ENCODE data around the gene RNLS. TPM values are rescaled to one million over a fixed set of nuclear protein-coding genes. Genes with fewer than 3 reads are reported as not detected.

The RNLS gene
- total and polyA plus RNA-seq, 2 of the 4 experiments (the other 2 are of a cell fraction) = 4.5 to 7.0 TPM

DNA sequence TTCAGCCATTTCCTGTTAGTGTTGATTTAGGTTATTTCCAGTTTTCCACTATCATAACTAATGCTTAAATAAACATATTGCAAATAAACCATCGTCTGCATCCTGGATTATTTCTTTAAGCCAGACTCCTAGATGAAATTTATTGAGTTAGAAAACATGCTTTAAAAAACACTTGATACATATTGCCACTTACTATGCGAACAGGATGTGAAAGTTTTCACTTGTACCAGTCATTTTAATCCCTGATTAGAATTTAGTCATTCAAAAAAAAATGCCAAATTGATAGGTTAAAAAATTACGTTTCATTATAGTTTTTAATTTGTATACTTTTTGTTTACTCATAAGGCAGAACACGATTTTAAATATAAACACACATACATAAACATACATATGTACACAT lies 309.6 kb downstream of the RNLS start:
- Histone ChIP-seq H3K27me3 (ENCODE audit: control insufficient read depth, insufficient read depth, low read length) (no peaks in the 10 kb centered on the region), H3K36me3 (ENCODE audit: control insufficient read depth, insufficient read depth, low read length) (no peaks in the 10 kb centered on the region), H3K14ac (replicated peaks; ENCODE audit: low read depth, low read length) (no peak overlapping the region), H4K20me1 (ENCODE audit: insufficient read depth, low read length) (peaks cover 6% of the 10 kb centered on the region; the same call in 1 of the 2 replicates), H3K27ac (ENCODE audit: insufficient read depth, low read length) (no peak overlapping the region), H3K79me1 (ENCODE audit: low read depth in 1 of 2, low read length in 2 of 2) (no peaks in the 10 kb centered on the region), H3K9ac (ENCODE audit: low read depth, low read length) (no peak overlapping the region), H2AK9ac (replicated peaks; ENCODE audit: low read depth, low read length, poor library complexity) (no peak overlapping the region), H2BK120ac (ENCODE audit: low read depth, low read length) (no peak overlapping the region), H3K9me1 (ENCODE audit: insufficient read depth, low read length) (peaks cover 16% of the 10 kb centered on the region), H3K18ac (ENCODE audit: low read depth, low read length) (no peak overlapping the region), H3K4me1 (ENCODE audit: control insufficient read depth, insufficient read depth, low read length) (peaks cover 15% of the 10 kb centered on the region), H4K91ac (ENCODE audit: insufficient read depth, low read depth, low read length) (no peak overlapping the region), H3K56ac (ENCODE audit: extremely low read depth, insufficient read depth, low read length) (no peak overlapping the region), H2BK15ac (ENCODE audit: low read depth, low read length) (no peak overlapping the region), H3K4me2 (ENCODE audit: low read depth, low read length) (no peak overlapping the region), H3K4me3 (ENCODE audit: insufficient read depth, low read depth, low read length) (no peak overlapping the region), H4K8ac (ENCODE audit: low read depth in 2 of 2, low read length in 2 of 2) (no peak overlapping the region), H2AK5ac (ENCODE audit: low read depth, low read length) (no peak overlapping the region), H3K9me3 (ENCODE audit: control insufficient read depth, insufficient read depth, low read length) (no peaks in the 10 kb centered on the region), H3K23ac (ENCODE audit: low read depth, low read length) (no peak overlapping the region), H2BK20ac (ENCODE audit: low read depth, low read length) (no peak overlapping the region), H4K5ac (ENCODE audit: low read depth, low read length) (no peak overlapping the region), H2AFZ (replicated peaks; ENCODE audit: low read length, poor library complexity) (no peak overlapping the region), H2BK5ac (ENCODE audit: low read depth, low read length, poor library complexity, severe bottlenecking) (no peak overlapping the region), H3K4ac (ENCODE audit: low read depth, low read length) (no peak overlapping the region)
- ChIA-PET CTCF (no interaction called here), POLR2A (ENCODE audit: unreplicated experiment) (no interaction called here)
- dilution Hi-C loops (cut with HindIII; ENCODE audit: low sequenced_read_pairs, unreplicated experiment) (no loop called here), in situ Hi-C loops (cut with MboI; ENCODE audit: low sequenced_read_pairs) (no loop called here), intact Hi-C loops (cut with micrococcal nuclease) (loop anchor here (10.0 kb wide), 1 partner anchor 409 kb away; the partner anchor contains the start of genes KLLN and PTEN)
- DNase-seq (no peak), ATAC-seq (ENCODE audit: low read depth) (no peak)
- WGBS, 2 experiments (ENCODE audit: extremely low coverage in 2 of 2, insufficient read length in 1 of 2) = no CpG with 5 or more reads among the region's 4 CpGs
- no TSS peak for BruUV-seq (replicated peaks)
- TF ChIP-seq CTCF (conservative IDR thresholded peaks at IDR 0.05; ENCODE audit: low read depth, low read length) = no peak
- TF ChIP-seq RCOR1 (IDR thresholded peaks at IDR 0.05; ENCODE audit: insufficient replicate concordance, low read length) = no peak
- TF ChIP-seq CEBPB (IDR thresholded peaks at IDR 0.05; ENCODE audit: low read depth, low read length) = no peak
- no peak for TF ChIP-seq POLR2A (IDR thresholded peaks at IDR 0.05; ENCODE audit: low read depth, low read length)
- TF ChIP-seq MXI1 (IDR thresholded peaks at IDR 0.05; ENCODE audit: borderline replicate concordance, low read depth, low read length) = no peak
- no peak for TF ChIP-seq MAFK (IDR thresholded peaks at IDR 0.05; ENCODE audit: low read depth, low read length)
- no peak for TF ChIP-seq SMC3 (IDR thresholded peaks at IDR 0.05; ENCODE audit: low read depth, low read length)
- no peak for TF ChIP-seq CHD1 (IDR thresholded peaks at IDR 0.05; ENCODE audit: low read depth, low read length)
- no peak for TF ChIP-seq ELK1 (IDR thresholded peaks at IDR 0.05; ENCODE audit: borderline replicate concordance, low read depth, low read length)
- TF ChIP-seq, protein P1, sequence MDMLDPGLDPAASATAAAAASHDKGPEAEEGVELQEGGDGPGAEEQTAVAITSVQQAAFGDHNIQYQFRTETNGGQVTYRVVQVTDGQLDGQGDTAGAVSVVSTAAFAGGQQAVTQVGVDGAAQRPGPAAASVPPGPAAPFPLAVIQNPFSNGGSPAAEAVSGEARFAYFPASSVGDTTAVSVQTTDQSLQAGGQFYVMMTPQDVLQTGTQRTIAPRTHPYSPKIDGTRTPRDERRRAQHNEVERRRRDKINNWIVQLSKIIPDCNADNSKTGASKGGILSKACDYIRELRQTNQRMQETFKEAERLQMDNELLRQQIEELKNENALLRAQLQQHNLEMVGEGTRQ (IDR thresholded peaks at IDR 0.05; ENCODE audit: low read depth, low read length) = no peak
- no peak for TF ChIP-seq MAZ (IDR thresholded peaks at IDR 0.05; ENCODE audit: borderline replicate concordance, low read depth, low read length)
- TF ChIP-seq BHLHE40 (IDR thresholded peaks at IDR 0.05; ENCODE audit: low read depth, low read length) = no peak
- TF ChIP-seq FOS (IDR thresholded peaks at IDR 0.05; ENCODE audit: low read depth, low read length) = no peak
- TF ChIP-seq NFE2L2 (IDR thresholded peaks at IDR 0.05; ENCODE audit: low read depth, low read length) = no peak
- no peak for TF ChIP-seq RFX5 (IDR thresholded peaks at IDR 0.05; ENCODE audit: low read depth, low read length)

Data from IMR-90 (cell line).